Endothelial cell of coronary artery (primary cell): ENCODE data around the gene ZSWIM5. TPM values are rescaled to one million over a fixed set of nuclear protein-coding genes. Genes with fewer than 3 reads are reported as not detected.

Experiments
- total RNA-seq: library from RNA; depleted of rRNA; stranded (reverse); fragments of >200 nt; gene quantifications from 2 replicates; pipeline ENCODE4 v1.2.3, GENCODE V29; 2014

Gene ZSWIM5
- total RNA-seq = 0.54 and 0.56 TPM in 2 replicates

DNA sequence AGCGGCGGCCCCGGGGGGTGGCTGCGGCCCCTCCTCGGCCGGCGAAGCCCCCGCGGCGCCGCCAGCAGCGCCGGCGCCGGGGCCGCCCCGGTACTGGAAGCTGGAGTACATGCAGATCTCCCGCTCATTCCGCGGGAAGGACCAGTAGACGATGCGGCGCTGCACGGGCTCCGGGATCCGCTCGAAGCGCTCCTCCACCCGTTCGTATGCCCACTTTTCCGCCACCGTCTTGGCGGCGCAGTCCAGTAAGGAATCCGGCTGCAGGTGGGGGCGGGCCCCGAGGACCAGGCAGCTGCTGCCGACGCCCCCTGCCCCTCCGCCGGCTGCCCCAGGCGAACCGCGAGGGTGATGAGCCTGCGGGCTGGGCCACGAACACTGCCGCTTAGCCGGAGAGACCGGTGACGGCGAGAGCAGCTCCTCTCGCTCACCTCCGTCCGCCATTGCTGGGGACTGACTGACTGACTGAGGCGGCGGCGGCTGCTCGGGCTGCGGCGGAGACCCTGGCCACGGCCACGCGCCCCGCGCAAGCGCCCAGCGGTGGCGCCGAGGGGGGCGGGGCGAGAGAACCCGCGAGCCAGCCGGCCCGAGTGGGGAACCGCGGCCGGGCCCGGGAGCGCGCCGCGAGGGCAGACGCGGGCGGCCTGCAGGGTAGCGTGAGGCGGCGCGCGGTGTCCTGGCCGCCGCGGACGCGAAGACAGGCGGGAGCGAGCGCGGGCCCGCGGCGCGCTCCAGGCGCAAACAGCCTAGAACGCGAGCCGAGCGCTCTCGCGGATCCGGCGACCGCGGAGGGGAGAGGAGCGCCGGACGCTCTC, at the start of gene ZSWIM5:
ZSWIM5 (minus strand) TSS at position 696 of the 812 bp plus-strand sequence; CDS start at position 441, 255 bp downstream.

GRCh38 chr1:45011837-45012638, 194.4 kb downstream of the ZSWIM5 start, which contains the start of gene UROD:
Gene UROD, plus strand, starts transcription at chr1:45012254. Its CDS starts 12 bp downstream, at chr1:45012266.

DNA sequence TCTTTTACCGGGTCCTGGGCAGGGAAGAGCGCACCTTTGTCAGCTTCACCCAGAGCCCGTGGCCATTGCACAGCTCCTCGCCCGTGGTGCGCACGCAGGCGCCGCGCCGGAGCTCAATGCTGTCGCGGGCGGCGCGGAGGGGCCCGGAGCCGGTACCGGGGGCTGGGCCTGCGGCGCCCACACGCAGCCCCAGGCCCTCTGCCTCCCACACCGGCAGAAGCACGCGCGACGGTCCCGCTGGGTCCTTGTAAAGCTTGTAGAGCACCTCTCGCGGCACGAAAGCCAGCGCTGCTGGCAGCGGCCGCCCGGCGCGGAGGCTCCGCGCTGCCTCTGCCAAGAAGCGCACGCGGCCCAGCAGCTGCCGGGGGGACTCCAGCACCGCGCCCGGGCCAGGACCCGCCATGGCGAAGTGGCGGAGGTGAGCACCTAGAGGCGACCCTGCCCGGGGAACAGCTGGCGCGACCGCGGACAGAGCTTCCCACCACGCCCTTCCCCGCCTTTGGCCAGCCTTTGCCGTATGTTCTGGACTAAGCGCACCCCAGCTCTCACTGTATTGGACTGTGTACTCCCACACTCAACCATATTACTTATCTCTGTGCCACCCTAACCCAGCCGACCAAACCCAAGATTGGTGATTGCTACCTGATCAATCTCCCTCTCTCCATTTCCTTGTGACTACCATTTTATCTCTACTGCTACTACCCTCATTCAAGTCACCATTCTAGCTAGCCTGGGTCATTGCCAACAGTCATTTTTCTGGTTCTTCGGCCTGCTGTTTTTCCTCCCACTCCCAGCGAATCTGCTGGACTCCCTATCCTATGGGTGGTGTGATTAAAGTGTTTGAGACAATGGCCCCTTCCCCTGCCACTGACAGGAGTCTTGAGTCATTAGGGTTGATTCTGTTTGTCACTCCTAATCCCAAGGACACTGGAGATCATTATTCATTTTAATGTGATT, 195.3 kb downstream of the ZSWIM5 start, which contains the start of gene HECTD3:
HECTD3 (minus strand) TSS at position 470 of the 957 bp plus-strand sequence; CDS start at position 403, 67 bp downstream.

Other genes starting within 250 kb of the ZSWIM5 start
- gene EIF2B3, start 220.0 kb downstream of the ZSWIM5 start, total RNA-seq = 39.2 and 48.9 TPM in 2 replicates
- gene HECTD3, start 195.3 kb downstream of the ZSWIM5 start, total RNA-seq = 27.3 and 27.5 TPM in 2 replicates
- 162 and 250 TPM in 2 replicates for gene UROD, start 194.4 kb downstream of the ZSWIM5 start, total RNA-seq
- 1.4 and 3.2 TPM in 2 replicates for gene HPDL, start 120.3 kb upstream of the ZSWIM5 start, total RNA-seq
- 19.3 and 22.8 TPM in 2 replicates for gene TOE1, start 133.6 kb upstream of the ZSWIM5 start, total RNA-seq
- gene MUTYH, start 133.8 kb upstream of the ZSWIM5 start, total RNA-seq = 10.3 and 12.2 TPM in 2 replicates